ENCODE results near the gene PIF1.

Gene PIF1

DNA sequence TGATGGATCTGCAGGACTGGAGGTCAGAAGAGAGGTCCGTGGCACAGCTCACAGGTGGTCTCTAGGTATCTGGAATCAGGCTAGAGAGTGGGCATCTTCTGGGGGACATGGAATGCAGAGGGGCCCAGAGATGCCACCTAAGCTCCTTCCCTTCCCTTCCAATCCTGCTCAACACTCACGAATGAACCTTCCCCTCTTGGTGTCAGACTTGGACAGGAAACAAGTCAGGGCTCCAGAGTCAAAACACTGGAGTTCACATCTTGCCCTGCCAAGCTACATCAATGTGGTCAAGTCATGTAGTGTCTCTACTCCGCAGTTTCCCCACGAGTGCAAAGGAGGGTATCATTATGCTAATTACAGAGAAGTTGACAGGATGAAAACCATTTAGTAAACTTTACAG, 34.0 kb downstream of the PIF1 start:
- intact Hi-C loops (cut with DNase I): no loop called here
- DNase-seq: no peak

GRCh38 chr15:64783796-64784195, 41.7 kb downstream of the PIF1 start:
- intact Hi-C loops (cut with DNase I): no loop called here

GRCh38 chr15:64782751-64783150, 42.7 kb downstream of the PIF1 start:
- DNase-seq: no peak
- intact Hi-C loops (cut with DNase I): no loop called here

More at GRCh38 chr15:64783796-64784195, 41.7 kb downstream of the PIF1 start:
- no peak for DNase-seq

- intact Hi-C loops (cut with DNase I): no loop called here
- no peak for DNase-seq
Measured at GRCh38 chr15:64781299-64781698, 44.1 kb downstream of the PIF1 start.

DNA sequence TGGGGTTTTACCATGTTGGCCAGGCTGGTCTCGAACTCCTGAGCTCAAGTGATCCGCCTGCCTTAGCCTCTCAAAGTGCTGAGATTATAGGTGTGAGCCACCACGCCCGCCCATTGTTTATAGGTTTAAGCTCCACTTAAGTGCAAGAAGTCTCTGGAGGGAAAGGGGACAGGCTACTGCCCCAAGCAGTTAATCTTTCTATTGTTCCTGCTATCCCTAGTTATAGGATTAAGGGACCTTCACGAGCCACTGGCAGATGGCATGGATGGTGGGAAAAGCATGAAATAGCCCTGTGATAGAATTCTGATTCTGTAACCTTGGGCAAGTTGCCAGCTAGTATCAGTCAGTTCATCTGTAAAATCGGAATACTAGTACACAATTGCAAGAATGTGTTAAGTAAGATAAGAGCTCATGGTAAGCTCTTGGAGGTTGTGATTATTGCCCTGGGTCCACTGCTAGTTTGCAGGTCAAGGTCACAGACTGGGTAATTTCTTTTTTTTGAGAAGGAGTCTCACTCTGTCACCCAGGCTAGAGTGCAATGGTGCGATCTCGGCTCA, 44.8 kb downstream of the PIF1 start:
- DNase-seq: no peak

GRCh38 chr15:64779630-64780029, 45.8 kb downstream of the PIF1 start:
- intact Hi-C loops (cut with DNase I): no loop called here
- DNase-seq: no peak

More for the DNA sequence above, 44.8 kb downstream of the PIF1 start:
- intact Hi-C loops (cut with DNase I): no loop called here

- DNase-seq: no peak
- intact Hi-C loops (cut with DNase I): no loop called here
Measured at GRCh38 chr15:64779024-64779423, 46.4 kb downstream of the PIF1 start.

DNA sequence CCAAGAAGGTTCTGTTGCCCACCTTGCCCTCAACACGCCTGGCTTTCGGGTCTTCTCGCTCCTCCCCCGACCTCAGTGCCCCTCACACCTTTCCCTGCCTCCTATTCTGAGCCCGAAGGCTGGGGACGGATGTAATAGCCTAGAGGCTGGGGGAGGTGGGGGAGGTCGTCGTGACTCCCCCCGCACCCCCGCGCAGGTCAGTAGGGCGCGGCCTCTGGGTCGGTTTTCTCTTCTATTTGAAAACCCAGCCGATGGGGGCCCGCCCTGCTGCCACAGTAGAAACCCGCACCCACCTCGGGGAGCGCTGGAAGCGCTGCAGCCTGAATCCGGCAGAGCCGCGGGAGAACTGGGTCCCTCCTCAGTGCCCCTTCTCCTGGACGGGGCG, 49.1 kb downstream of the PIF1 start:
- DNase-seq: no peak
- intact Hi-C loops (cut with DNase I): no loop called here

DNA sequence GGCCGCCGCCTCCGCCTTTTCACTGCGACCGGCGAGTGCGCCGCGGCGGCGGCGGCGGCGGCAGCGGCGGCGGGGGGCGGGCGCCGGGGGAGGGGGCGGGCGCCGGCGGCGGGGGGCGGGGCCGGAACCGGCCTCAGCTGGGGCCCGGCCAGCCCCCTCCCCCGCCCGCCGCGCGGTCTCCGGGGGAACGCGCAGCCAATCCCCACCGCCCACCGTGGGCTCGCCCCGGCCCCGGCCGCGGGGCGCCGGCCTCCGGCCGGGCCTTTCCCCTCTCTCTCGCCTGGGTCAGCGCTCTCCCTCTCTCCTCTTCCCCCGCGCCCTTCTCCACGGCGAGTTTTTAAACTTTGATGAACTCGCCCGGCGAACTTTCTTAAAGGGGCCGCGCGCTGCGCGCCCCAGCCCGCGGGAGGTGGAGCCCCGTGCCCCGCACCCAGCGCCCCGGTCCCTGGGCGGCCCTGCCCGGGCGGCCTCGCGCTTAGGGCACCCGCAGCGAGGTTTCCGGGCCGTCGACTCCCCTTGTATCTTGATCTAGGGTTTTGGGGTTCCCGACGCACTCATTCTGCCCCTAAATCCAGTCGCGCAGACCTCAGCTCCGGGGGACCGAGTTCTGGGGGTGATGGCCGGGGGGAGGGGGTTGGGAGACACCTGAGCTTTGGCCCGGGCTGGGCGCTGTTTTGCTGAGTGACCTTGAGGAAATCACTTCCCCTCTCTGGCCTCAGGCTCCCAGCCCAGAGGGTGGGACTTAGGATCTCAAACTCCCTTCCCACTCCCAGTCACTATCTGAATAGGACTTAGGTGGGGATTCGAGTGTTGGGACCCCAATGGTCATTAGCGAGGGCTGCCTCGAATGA, 49.7 kb downstream of the PIF1 start, which contains the start of gene RBPMS2:
Gene RBPMS2 (minus strand): TSS at position 39 of the 851 bp plus-strand sequence. CDS start 270 bp downstream, outside the sequence.
- intact Hi-C loops (cut with DNase I): no loop called here
- no peak for DNase-seq

- intact Hi-C loops (cut with DNase I): no loop called here
- DNase-seq: no peak
Measured at GRCh38 chr15:64774629-64775493, 50.6 kb downstream of the PIF1 start.

DNA sequence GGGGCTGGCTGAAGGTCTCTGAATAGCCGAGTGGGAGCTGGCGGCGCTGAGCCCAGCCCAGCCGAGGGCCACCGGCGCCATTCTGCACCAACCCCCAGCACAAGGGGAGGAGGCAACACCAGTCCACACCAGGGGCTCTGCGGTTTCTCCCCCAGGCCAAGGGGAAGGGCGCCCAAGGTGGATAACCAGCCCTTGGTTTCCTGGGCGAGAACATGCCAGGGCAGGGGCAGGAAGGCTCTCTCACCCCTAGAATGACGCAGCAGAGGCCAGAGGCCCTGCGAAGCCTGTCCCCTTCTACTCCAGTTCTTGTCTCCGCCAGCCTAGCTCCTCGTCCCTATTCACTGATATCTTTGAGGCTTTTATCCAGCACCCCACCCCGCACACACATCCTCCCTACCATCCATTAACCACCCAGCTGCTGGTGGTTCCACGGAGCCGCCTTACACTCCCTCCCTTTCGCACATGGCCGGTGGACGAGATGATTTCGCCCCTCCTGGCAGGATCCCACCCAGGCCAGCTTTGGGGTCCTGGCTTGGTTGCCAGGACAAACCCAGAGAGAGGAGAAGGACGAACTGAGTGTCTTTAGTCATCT, 51.3 kb downstream of the PIF1 start:
- intact Hi-C loops (cut with DNase I): no loop called here
- no peak for DNase-seq

GRCh38 chr15:64773606-64774005, 51.8 kb downstream of the PIF1 start:
- DNase-seq: no peak
- intact Hi-C loops (cut with DNase I): no loop called here

DNA sequence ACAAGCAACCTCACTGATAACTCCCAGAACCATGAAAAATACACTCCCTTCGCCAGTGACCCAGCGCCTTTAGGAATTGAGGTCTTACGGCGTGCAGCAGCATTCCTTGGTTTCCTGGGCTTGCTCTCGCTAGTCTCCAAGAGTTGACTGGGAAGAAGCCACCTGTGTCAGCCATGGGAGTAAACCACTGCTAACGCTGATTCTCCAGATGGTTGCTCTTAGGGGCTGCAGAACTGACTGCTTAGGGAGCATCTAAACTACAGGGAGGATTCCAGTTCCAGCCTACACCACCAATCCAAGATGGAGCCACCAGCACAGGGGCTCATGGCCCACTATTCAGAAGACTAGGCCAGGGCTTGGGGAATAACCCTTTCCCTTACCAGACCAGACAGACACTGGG, 52.5 kb downstream of the PIF1 start:
- intact Hi-C loops (cut with DNase I): no loop called here
- DNase-seq: no peak

DNA sequence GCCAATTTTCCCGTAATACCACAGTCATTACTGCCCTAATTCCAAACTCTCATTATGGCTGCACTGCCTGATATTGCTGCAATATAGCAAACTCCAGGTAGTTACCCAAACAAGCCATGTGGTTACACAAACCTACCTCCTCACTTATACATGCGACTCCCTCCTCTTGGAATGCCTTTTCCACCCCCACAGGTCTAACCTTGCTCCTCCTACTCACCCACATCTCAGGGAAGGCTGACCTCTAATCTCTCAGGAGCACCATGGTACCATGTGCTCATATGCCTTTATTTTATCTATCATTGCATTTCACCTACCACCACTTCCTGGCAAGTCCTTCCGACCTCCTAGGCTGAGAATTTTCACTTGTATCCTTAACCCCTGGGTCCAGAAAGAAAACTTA, 53.0 kb downstream of the PIF1 start:
- intact Hi-C loops (cut with DNase I): no loop called here
- no peak for DNase-seq

- DNase-seq: no peak
- intact Hi-C loops (cut with DNase I): no loop called here
Measured at GRCh38 chr15:64770626-64771025, 54.8 kb downstream of the PIF1 start.

GRCh38 chr15:64767203-64767602, 58.2 kb downstream of the PIF1 start:
- no peak for DNase-seq
- intact Hi-C loops (cut with DNase I): no loop called here

- intact Hi-C loops (cut with DNase I): no loop called here
- DNase-seq: no peak
Measured at GRCh38 chr15:64766058-64766457, 59.4 kb downstream of the PIF1 start.
